ENCODE data around the gene FRMD3. TPM values are rescaled to one million over a fixed set of nuclear protein-coding genes. Genes with fewer than 3 reads are reported as not detected.

Gene FRMD3
- total and polyA plus RNA-seq, 8 donors: 1.0 to 3.7 (median 2.3) TPM

DNA sequence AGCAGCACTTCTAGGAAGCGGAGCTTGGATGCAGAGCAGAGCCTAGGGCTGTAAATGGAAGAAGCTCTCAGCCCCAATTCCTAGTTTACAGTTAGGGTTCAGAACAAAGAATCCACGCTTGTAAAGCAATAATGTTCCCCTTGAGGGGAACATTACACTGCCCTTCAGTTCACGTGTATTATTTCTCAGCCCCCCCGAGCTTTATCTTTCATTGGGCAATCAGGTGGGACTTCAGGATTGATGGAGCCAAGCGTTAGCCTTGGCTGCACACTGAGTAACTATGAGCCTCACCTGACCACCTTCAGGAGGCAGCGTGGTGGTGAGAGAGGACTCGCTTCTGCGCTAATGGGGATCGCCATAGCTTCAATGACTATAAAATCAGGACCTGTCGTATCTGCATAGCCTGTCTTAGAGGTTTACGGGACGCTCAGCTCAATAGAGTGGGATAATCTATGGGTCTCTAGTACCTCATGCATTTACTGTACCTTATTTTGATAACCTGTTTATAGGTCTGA is 318.2 kb downstream of the FRMD3 start:
- TF ChIP-seq, protein P1, sequence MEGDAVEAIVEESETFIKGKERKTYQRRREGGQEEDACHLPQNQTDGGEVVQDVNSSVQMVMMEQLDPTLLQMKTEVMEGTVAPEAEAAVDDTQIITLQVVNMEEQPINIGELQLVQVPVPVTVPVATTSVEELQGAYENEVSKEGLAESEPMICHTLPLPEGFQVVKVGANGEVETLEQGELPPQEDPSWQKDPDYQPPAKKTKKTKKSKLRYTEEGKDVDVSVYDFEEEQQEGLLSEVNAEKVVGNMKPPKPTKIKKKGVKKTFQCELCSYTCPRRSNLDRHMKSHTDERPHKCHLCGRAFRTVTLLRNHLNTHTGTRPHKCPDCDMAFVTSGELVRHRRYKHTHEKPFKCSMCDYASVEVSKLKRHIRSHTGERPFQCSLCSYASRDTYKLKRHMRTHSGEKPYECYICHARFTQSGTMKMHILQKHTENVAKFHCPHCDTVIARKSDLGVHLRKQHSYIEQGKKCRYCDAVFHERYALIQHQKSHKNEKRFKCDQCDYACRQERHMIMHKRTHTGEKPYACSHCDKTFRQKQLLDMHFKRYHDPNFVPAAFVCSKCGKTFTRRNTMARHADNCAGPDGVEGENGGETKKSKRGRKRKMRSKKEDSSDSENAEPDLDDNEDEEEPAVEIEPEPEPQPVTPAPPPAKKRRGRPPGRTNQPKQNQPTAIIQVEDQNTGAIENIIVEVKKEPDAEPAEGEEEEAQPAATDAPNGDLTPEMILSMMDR (IDR thresholded peaks at IDR 0.05): peak in 1 of 2 donors; percentile 0
- Histone ChIP-seq H3K27ac (peak overlapping the region; percentile 58 to 73), H3K36me3 (no peaks in the 10 kb centered on the region), H3K9me3 (no peaks in the 10 kb centered on the region), H3K4me3 (peak overlapping the region; percentile 51 to 53), H3K27me3 (no peaks in the 10 kb centered on the region), H3K4me1 (peaks cover 0 to 21% of the 10 kb centered on the region in 2 donors)
- intact Hi-C loops (cut with DNase I): no loop called here
- no peak for ATAC-seq
- no peak for DNase-seq

DNA sequence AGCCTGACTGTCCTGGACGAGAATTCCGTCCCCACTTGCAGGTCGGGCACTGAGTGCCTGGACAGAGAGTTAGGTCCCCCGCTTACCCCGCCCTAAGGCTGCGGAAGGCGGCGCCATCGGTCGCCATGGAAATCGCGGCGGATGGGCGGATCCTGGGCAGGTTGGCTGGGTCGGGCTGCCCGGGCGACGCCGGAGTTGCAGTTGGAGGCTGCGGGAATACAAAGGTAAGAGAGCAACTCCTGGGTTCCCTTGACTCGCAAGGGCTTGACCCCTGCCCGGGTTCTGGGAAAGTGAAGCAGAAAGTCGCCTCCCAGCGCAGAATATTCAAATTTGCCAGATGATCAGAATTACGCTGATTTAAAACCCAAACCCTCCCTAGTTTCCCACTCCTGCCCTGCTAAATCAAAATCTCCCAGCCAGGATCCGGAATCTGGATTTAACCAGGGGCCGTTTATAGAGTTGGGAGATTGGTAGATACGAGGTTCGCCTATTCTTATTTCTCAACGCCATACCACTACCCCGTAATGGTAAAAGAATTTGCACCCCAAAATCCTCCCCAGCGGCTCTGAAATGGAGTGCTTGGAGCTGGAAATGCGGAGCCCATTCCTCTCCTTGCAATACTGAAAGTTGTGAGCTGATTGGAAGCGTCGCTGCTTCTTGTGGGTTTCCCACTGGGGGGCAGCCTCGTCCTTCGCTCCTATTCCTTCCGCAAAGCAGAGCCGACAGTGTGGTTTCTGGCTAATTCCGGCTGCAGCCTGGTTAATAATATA is 318.9 kb downstream of the FRMD3 start:
- peak; percentile 65 to 94 (median 87) for DNase-seq
- H3K27ac ChIP-seq: peak overlapping the region; percentile 58 to 73
- peaks cover 0 to 21% of the 10 kb centered on the region in 2 donors for H3K4me1 ChIP-seq
- ATAC-seq: peak; percentile 97
- intact Hi-C loops (cut with DNase I): no loop called here
- TF ChIP-seq, protein P1 (IDR thresholded peaks at IDR 0.05): peak; percentile 43 to 65
- no peaks in the 10 kb centered on the region for H3K27me3 ChIP-seq
- H3K4me3 ChIP-seq: peak overlapping the region; percentile 51 to 53
- H3K9me3 ChIP-seq: no peaks in the 10 kb centered on the region
- no peaks in the 10 kb centered on the region for H3K36me3 ChIP-seq

DNA sequence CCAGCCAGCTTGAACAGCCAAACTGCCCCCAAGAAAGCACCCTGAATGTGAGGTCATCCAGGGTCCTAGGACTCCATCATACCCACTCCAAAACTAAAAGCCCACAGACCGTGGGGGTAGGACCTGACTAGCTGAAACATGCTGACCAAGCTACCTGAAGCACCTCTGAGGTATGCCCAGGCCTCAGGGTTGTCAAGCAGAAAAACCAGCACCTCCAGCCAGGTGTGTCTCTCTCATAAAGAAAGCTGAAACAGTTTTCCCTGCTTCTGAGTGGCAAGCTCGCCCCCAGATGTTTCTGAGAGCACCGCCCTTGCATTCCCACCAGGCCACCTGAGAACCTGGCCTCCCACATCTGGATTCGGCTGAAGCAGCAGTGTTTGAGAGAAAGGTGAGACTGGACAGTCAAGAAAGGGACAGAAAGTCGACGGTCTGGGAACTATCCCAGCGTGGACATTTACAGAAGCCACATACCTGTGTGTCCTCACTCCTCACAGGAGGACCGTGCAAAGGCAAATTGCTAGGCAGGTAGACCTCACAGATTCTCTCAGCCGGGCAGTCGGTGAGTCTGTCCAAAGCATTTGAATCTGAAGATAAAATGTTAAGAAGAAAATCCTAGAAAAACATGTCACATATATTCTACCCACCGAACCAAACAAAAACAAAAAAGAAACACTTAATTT is 319.6 kb downstream of the FRMD3 start:
- Histone ChIP-seq H3K9me3 (no peaks in the 10 kb centered on the region), H3K27me3 (no peaks in the 10 kb centered on the region), H3K36me3 (no peaks in the 10 kb centered on the region), H3K4me1 (peaks cover 0 to 21% of the 10 kb centered on the region in 2 donors), H3K4me3 (peak overlapping the region in 1 of 2 donors; percentile 51), H3K27ac (no peak overlapping the region)
- DNase-seq: no peak
- intact Hi-C loops (cut with DNase I): no loop called here
- ATAC-seq: no peak
- TF ChIP-seq, protein P1 (IDR thresholded peaks at IDR 0.05): no peak

DNA sequence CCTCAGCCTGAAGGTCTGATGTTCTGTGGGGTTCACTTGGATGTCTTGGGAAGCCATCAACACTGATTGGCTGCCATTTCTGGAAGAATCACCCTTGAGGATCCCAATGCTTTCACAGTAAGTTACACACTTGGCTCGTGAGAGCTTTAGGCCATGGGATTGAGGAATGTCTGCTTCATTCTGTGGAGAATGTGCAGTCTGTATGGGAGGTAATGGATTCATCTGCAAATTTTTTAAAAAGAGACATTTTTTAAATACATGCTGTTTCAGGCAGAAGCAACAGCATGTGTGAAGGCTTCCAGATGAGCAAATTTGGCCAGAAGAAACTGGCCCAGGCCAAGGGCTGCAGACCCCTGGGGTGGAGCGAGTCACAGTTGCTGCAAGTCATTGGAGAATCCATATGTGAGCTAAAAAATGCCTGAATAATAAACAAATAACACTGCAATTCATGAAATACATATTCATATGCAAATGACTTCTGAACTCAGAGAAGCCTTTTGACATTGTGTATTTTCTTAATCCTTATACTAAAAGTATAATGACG is 328.9 kb downstream of the FRMD3 start:
- intact Hi-C loops (cut with DNase I): no loop called here
- Histone ChIP-seq H3K9me3 (no peaks in the 10 kb centered on the region), H3K27ac (no peak overlapping the region), H3K27me3 (no peaks in the 10 kb centered on the region), H3K36me3 (no peaks in the 10 kb centered on the region), H3K4me1 (no peaks in the 10 kb centered on the region), H3K4me3 (no peak overlapping the region)
- ATAC-seq (no peak), DNase-seq (no peak)
- TF ChIP-seq, protein P1 (IDR thresholded peaks at IDR 0.05): no peak

Data from left lung (tissue), 10 donors.